WTC11 (cell line): ENCODE measurements around the gene CCND1. TPM values are rescaled to one million over a fixed set of nuclear protein-coding genes. Genes with fewer than 3 reads are reported as not detected.
A peak's percentile ranks its signal among the peaks of the same experiment; 100 is the strongest.

Experiments
- ATAC-seq: fragments of 200-7000 bp; cut with Tn5 transposase; 2 replicates; pipeline ENCODE4 v1.10.0; 2021; ENCODE audit warnings: mild to moderate bottlenecking, moderate library complexity
- CTCF ChIA-PET: fragments of 300-600 bp; sonication (Branson Sonifier 250); formaldehyde crosslinking; loops from one replicate; lab custom pipeline; 2021; ENCODE audit warnings: antibody characterized with exemption; lab: Charles Lee
- POLR2A ChIA-PET: fragments of 350-600 bp; sonication (Branson Sonifier 250); formaldehyde crosslinking; loops from one replicate; lab custom pipeline; 2021; ENCODE audit warnings: antibody characterized with exemption; lab: Charles Lee
- DNase-seq: peaks from one replicate; pipeline ENCODE4 v3.0.0; 2021; ENCODE audit warnings: low spot score
- H3K27ac Mint-ChIP-seq: 2 replicates; pipeline ENCODE4 v1.8.0; 2021; ENCODE audit warnings: mixed read lengths
- H3K27me3 Mint-ChIP-seq: 2 replicates; pipeline ENCODE4 v1.8.0; 2021; ENCODE audit warnings: low read depth, mild to moderate bottlenecking, moderate library complexity, mixed read lengths
- H3K36me3 Mint-ChIP-seq: 2 replicates; pipeline ENCODE4 v1.8.0; 2021; ENCODE audit warnings: mixed read lengths
- H3K4me1 Mint-ChIP-seq: 2 replicates; pipeline ENCODE4 v1.8.0; 2022; ENCODE audit warnings: mixed read lengths
- H3K4me3 Mint-ChIP-seq: 2 replicates; pipeline ENCODE4 v1.8.0; 2021; ENCODE audit warnings: mild to moderate bottlenecking, moderate library complexity, mixed read lengths
- H3K9me3 Mint-ChIP-seq: 2 replicates; pipeline ENCODE4 v1.8.0; 2021; ENCODE audit warnings: mixed read lengths
- ETV6 ChIP-seq: sonication (generic); formaldehyde crosslinking; IDR thresholded peaks from 2 replicates; pipeline ENCODE4 v1.8.1; 2022; ENCODE audit warnings: mild to moderate bottlenecking, missing genetic modification reagents
- MYBL2 ChIP-seq: sonication (generic); formaldehyde crosslinking; IDR thresholded peaks from 2 replicates; pipeline ENCODE4 v1.8.1; 2023; ENCODE audit warnings: mild to moderate bottlenecking, moderate library complexity, missing genetic modification reagents
- NFATC4 ChIP-seq: fragments of 250-450 bp; sonication (Bioruptor Pico); IDR thresholded peaks from 2 replicates; pipeline ENCODE4 v1.9.0; 2021; ENCODE audit warnings: mild to moderate bottlenecking
- NFYB ChIP-seq: sonication (generic); formaldehyde crosslinking; conservative IDR thresholded peaks from 2 replicates; pipeline ENCODE4 v1.8.0; 2022; ENCODE audit warnings: low read depth, missing genetic modification reagents
- PRRX2 ChIP-seq: fragments of 250-450 bp; sonication (Bioruptor Pico); IDR thresholded peaks from 2 replicates; pipeline ENCODE4 v1.8.0; 2021; ENCODE audit warnings: mild to moderate bottlenecking
- SMAD3 ChIP-seq: sonication (generic); formaldehyde crosslinking; IDR thresholded peaks from 2 replicates; pipeline ENCODE4 v1.8.0; 2022; ENCODE audit warnings: missing genetic modification reagents, mild to moderate bottlenecking, borderline replicate concordance
- SOX15 ChIP-seq: fragments of 250-450 bp; sonication (Bioruptor Pico); IDR thresholded peaks from 2 replicates; pipeline ENCODE4 v1.9.0; 2021; ENCODE audit warnings: mild to moderate bottlenecking
- SP1 ChIP-seq: sonication (generic); formaldehyde crosslinking; conservative IDR thresholded peaks from 2 replicates; pipeline ENCODE4 v1.8.1; 2022; ENCODE audit warnings: missing genetic modification reagents
- TCF7 ChIP-seq: sonication (generic); formaldehyde crosslinking; IDR thresholded peaks from 2 replicates; pipeline ENCODE4 v1.8.0; 2022; ENCODE audit warnings: mild to moderate bottlenecking, low read depth, missing genetic modification reagents, moderate library complexity
- total RNA-seq: library from RNA; stranded (reverse); gene quantifications from 3 replicates; pipeline ENCODE4 v1.2.3, GENCODE V29; 2021
- TF ChIP-seq, protein P1 (sequence below): fragments of 200-600 bp; IDR thresholded peaks from 2 replicates; pipeline ENCODE4 v1.8.0; 2022; ENCODE audit warnings: antibody characterized with exemption
- TF ChIP-seq, protein P2 (sequence below): sonication (generic); formaldehyde crosslinking; IDR thresholded peaks from 2 replicates; pipeline ENCODE4 v1.8.1; 2022; ENCODE audit warnings: missing genetic modification reagents, borderline replicate concordance
- TF ChIP-seq, protein P3 (sequence below): fragments of 250-450 bp; sonication (Bioruptor Pico); IDR thresholded peaks from 2 replicates; pipeline ENCODE4 v1.9.0; 2021; ENCODE audit warnings: mild to moderate bottlenecking, borderline replicate concordance
- TF ChIP-seq, protein P4 (sequence below): sonication (generic); formaldehyde crosslinking; IDR thresholded peaks from 2 replicates; pipeline ENCODE4 v1.8.1; 2022; ENCODE audit warnings: low read depth, mild to moderate bottlenecking, moderate library complexity, missing genetic modification reagents, borderline replicate concordance
- TF ChIP-seq, protein P5 (sequence below): sonication (generic); formaldehyde crosslinking; IDR thresholded peaks from 2 replicates; pipeline ENCODE4 v1.8.0; 2022; ENCODE audit warnings: missing genetic modification reagents
- TF ChIP-seq, protein P6 (sequence below): sonication (generic); formaldehyde crosslinking; IDR thresholded peaks from 2 replicates; pipeline ENCODE4 v1.8.1; 2023; ENCODE audit warnings: mild to moderate bottlenecking, missing genetic modification reagents
- TF ChIP-seq, protein P7 (sequence below): fragments of 250-450 bp; sonication (Bioruptor Pico); IDR thresholded peaks from 2 replicates; pipeline ENCODE4 v1.9.0; 2021; ENCODE audit warnings: moderate library complexity, mild to moderate bottlenecking, inconsistent platforms, borderline replicate concordance

Gene CCND1
- total RNA-seq, 1 experiment from 2014 or later, result 212 TPM

DNA sequence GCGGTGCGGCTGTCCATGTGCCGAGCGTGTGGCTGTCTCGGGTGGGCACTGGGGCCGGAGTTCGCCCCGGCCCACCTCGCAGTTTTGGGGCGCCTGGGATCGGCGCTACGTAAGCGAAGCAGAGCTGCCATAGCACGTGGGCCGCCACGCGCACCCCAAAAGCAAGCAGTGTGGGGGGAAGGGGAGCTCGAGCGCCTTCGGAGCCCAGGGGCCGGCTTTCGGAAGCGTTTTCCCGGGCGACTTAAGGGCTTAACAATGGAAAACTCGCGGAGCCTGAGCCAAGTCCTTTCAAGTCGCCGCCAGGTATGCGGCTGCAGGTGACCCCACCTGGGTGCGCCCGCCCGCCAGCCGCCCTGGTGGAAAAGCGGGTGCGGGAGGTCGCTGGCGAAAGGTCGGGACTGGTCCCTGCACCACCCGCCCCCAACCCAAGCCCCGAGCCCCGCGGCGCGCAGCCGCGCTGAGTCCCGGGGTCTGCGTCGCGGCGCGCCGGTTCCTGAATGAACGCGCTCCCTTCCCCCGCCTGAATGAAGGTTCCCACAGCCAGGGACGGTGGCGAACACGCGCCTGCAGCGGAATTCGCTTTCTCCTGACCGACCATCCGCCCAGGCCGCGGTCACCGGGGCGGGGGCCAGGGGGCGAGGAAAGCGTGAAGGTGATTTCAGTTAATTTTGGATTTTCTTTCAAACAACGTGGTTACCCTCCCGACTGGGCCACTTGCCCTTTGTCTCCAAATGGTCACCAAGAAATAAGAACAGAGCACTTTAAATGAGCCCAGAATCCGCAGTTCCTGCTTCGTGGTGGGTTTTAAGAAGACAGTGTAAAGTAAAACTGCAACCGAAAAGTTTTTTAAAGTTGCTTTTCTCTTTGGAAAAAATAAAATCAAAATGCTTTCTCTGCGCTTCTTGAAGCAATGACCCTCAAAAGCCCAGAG lies 2.8 kb upstream of the CCND1 start (continued):
- TF ChIP-seq, protein P1, sequence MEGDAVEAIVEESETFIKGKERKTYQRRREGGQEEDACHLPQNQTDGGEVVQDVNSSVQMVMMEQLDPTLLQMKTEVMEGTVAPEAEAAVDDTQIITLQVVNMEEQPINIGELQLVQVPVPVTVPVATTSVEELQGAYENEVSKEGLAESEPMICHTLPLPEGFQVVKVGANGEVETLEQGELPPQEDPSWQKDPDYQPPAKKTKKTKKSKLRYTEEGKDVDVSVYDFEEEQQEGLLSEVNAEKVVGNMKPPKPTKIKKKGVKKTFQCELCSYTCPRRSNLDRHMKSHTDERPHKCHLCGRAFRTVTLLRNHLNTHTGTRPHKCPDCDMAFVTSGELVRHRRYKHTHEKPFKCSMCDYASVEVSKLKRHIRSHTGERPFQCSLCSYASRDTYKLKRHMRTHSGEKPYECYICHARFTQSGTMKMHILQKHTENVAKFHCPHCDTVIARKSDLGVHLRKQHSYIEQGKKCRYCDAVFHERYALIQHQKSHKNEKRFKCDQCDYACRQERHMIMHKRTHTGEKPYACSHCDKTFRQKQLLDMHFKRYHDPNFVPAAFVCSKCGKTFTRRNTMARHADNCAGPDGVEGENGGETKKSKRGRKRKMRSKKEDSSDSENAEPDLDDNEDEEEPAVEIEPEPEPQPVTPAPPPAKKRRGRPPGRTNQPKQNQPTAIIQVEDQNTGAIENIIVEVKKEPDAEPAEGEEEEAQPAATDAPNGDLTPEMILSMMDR, result no peak
- TF ChIP-seq, protein P2, sequence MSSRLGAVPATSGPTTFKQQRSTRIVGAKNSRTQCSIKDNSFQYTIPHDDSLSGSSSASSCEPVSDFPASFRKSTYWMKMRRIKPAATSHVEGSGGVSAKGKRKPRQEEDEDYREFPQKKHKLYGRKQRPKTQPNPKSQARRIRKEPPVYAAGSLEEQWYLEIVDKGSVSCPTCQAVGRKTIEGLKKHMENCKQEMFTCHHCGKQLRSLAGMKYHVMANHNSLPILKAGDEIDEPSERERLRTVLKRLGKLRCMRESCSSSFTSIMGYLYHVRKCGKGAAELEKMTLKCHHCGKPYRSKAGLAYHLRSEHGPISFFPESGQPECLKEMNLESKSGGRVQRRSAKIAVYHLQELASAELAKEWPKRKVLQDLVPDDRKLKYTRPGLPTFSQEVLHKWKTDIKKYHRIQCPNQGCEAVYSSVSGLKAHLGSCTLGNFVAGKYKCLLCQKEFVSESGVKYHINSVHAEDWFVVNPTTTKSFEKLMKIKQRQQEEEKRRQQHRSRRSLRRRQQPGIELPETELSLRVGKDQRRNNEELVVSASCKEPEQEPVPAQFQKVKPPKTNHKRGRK (CRISPR knock-in tag), result no peak
- TF ChIP-seq SP1 (0 out of 2 replicates have a peak, but pooled peaks have one; percentile 38), TCF7 (CRISPR knock-in tag) (no peak)
- TF ChIP-seq, protein P3, sequence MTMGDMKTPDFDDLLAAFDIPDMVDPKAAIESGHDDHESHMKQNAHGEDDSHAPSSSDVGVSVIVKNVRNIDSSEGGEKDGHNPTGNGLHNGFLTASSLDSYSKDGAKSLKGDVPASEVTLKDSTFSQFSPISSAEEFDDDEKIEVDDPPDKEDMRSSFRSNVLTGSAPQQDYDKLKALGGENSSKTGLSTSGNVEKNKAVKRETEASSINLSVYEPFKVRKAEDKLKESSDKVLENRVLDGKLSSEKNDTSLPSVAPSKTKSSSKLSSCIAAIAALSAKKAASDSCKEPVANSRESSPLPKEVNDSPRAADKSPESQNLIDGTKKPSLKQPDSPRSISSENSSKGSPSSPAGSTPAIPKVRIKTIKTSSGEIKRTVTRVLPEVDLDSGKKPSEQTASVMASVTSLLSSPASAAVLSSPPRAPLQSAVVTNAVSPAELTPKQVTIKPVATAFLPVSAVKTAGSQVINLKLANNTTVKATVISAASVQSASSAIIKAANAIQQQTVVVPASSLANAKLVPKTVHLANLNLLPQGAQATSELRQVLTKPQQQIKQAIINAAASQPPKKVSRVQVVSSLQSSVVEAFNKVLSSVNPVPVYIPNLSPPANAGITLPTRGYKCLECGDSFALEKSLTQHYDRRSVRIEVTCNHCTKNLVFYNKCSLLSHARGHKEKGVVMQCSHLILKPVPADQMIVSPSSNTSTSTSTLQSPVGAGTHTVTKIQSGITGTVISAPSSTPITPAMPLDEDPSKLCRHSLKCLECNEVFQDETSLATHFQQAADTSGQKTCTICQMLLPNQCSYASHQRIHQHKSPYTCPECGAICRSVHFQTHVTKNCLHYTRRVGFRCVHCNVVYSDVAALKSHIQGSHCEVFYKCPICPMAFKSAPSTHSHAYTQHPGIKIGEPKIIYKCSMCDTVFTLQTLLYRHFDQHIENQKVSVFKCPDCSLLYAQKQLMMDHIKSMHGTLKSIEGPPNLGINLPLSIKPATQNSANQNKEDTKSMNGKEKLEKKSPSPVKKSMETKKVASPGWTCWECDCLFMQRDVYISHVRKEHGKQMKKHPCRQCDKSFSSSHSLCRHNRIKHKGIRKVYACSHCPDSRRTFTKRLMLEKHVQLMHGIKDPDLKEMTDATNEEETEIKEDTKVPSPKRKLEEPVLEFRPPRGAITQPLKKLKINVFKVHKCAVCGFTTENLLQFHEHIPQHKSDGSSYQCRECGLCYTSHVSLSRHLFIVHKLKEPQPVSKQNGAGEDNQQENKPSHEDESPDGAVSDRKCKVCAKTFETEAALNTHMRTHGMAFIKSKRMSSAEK (CRISPR knock-in tag), result peak; percentile 42; the same call in 1 of the 2 replicates
- TF ChIP-seq, protein P4, sequence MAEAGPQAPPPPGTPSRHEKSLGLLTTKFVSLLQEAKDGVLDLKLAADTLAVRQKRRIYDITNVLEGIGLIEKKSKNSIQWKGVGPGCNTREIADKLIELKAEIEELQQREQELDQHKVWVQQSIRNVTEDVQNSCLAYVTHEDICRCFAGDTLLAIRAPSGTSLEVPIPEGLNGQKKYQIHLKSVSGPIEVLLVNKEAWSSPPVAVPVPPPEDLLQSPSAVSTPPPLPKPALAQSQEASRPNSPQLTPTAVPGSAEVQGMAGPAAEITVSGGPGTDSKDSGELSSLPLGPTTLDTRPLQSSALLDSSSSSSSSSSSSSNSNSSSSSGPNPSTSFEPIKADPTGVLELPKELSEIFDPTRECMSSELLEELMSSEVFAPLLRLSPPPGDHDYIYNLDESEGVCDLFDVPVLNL (CRISPR knock-in tag), result no peak

DNA sequence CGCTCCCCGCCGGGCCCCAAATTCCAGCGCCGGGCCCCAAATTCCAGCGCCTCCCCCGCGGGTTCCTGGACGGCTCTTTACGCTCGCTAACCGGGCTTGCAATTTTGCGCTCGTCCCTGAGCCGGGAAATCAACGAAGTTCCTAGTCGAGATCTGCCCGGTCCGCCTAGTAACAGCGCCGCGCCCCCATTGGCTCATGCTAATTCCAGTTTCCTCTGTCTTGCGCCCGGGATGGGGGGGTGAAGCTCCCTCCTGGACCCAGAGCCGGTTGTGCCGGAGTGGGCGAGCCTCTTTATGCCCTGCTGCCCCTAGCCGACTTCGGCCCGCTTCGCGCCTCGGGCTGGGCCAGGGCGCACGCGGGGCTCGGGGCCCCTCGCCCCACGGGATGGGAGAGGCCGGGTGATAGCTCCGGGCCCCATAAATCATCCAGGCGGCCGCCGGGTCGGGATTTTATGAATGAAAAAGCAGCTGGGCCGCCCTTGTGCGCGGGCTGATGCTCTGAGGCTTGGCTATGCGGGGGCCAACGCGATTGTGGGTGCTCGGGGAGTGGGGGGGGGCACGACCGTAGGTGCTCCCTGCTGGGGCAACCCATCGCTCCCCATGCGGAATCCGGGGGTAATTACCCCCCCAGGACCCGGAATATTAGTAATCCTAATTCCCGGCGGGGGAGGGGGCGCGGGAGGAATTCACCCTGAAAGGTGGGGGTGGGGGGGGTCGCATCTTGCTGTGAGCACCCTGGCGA lies 1.8 kb upstream of the CCND1 start:
- ChIA-PET POLR2A (interaction anchor here (0.5 to 2.4 kb wide), 16 partner anchors 17 to 485 kb away, joined by 3 to 12 read pairs (median 3); partner anchors contain the start of gene MYEOV), CTCF (interaction anchor here (0.6 to 1.5 kb wide), 9 partner anchors 22 to 538 kb away, joined by 3 to 11 read pairs (median 3); no protein-coding TSS in a partner anchor)
- Mint-ChIP-seq H3K27ac (peak overlapping the region; percentile 82), H3K9me3 (no peaks in the 10 kb centered on the region), H3K4me1 (peaks cover 23% of the 10 kb centered on the region), H3K36me3 (peaks cover 2% of the 10 kb centered on the region), H3K4me3 (peak overlapping the region; percentile 89), H3K27me3 (peaks cover 12% of the 10 kb centered on the region)
- peak; percentile 64 for ATAC-seq
- peak; percentile 98 for DNase-seq
- no peak for TF ChIP-seq NFATC4 (CRISPR knock-in tag)
- TF ChIP-seq SMAD3 (CRISPR knock-in tag), result no peak
- TF ChIP-seq NFYB (CRISPR knock-in tag), result peak; percentile 50; the same call in 1 of the 2 replicates
- TF ChIP-seq MYBL2, result no peak
- TF ChIP-seq ETV6 (CRISPR knock-in tag), result 0 out of 2 replicates have a peak, but pooled peaks have one; percentile 18
- TF ChIP-seq PRRX2 (CRISPR knock-in tag), result no peak
- TF ChIP-seq, protein P5, sequence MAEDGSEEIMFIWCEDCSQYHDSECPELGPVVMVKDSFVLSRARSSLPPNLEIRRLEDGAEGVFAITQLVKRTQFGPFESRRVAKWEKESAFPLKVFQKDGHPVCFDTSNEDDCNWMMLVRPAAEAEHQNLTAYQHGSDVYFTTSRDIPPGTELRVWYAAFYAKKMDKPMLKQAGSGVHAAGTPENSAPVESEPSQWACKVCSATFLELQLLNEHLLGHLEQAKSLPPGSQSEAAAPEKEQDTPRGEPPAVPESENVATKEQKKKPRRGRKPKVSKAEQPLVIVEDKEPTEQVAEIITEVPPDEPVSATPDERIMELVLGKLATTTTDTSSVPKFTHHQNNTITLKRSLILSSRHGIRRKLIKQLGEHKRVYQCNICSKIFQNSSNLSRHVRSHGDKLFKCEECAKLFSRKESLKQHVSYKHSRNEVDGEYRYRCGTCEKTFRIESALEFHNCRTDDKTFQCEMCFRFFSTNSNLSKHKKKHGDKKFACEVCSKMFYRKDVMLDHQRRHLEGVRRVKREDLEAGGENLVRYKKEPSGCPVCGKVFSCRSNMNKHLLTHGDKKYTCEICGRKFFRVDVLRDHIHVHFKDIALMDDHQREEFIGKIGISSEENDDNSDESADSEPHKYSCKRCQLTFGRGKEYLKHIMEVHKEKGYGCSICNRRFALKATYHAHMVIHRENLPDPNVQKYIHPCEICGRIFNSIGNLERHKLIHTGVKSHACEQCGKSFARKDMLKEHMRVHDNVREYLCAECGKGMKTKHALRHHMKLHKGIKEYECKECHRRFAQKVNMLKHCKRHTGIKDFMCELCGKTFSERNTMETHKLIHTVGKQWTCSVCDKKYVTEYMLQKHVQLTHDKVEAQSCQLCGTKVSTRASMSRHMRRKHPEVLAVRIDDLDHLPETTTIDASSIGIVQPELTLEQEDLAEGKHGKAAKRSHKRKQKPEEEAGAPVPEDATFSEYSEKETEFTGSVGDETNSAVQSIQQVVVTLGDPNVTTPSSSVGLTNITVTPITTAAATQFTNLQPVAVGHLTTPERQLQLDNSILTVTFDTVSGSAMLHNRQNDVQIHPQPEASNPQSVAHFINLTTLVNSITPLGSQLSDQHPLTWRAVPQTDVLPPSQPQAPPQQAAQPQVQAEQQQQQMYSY (CRISPR knock-in tag), result no peak
- no peak for TF ChIP-seq SOX15 (CRISPR knock-in tag)
- TF ChIP-seq, protein P6, sequence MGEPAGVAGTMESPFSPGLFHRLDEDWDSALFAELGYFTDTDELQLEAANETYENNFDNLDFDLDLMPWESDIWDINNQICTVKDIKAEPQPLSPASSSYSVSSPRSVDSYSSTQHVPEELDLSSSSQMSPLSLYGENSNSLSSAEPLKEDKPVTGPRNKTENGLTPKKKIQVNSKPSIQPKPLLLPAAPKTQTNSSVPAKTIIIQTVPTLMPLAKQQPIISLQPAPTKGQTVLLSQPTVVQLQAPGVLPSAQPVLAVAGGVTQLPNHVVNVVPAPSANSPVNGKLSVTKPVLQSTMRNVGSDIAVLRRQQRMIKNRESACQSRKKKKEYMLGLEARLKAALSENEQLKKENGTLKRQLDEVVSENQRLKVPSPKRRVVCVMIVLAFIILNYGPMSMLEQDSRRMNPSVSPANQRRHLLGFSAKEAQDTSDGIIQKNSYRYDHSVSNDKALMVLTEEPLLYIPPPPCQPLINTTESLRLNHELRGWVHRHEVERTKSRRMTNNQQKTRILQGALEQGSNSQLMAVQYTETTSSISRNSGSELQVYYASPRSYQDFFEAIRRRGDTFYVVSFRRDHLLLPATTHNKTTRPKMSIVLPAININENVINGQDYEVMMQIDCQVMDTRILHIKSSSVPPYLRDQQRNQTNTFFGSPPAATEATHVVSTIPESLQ, result no peak
- TF ChIP-seq, protein P7, sequence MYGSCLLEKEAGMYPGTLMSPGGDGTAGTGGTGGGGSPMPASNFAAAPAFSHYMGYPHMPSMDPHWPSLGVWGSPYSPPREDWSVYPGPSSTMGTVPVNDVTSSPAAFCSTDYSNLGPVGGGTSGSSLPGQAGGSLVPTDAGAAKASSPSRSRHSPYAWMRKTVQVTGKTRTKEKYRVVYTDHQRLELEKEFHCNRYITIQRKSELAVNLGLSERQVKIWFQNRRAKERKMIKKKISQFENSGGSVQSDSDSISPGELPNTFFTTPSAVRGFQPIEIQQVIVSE (CRISPR knock-in tag), result no peak
